GM04504 (cell line): ENCODE results near the gene TMPRSS15.

Experiments used
- DNase-seq: peaks from one replicate; pipeline ENCODE4 v3.0.0-alpha.2; 2012; ENCODE audit warnings: low read depth

TMPRSS15 gene

GRCh38 chr21:18349468-18349867, 54.1 kb downstream of the TMPRSS15 start:
- no peak for DNase-seq

- DNase-seq, result no peak
Measured at GRCh38 chr21:18340387-18340942, 63.1 kb downstream of the TMPRSS15 start.

DNA sequence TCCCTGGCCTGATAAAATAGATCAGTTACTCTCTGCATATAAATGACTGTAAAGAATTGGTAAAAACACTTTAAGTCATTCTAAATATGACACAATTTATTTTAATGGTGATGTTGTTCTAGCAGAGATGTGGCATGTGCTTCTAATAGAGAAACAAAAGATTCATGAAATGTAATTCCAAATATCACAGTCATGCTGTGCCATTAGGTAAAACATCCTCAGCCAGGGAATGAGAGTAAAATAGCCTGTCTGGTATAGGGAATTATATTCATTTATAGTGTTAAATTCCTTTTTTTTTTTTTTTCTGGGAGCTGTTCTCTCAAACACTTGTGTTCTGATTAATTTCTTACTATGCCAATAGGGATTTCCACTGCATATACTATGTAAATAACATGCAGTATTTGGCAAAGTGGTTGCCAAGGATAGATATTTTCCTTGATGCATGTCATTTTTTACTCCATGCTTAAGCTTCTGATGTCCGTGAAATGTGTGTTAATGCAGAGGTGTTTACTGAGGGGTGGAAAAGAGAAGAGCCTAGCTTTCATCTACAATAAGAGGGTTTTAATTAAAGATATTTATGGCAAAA, 67.8 kb downstream of the TMPRSS15 start:
- DNase-seq, result no peak

DNA sequence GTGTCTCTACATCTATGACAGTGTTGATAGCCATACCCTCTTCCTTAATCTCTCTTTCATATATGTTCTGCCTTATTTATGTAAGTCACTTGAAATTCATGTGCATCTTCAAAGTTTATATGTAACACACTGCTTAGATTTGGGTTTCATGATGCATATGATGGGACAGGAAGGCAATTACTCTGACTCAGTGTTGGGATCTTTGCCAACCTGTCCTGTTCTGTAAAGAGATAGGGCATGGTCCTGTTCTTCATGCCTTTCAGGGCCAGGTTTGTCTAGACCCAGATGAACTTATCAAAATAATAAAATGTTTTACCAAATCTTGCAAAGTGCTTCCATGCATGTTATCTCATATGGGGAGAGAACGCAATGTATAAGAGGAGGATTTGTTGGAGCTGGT, 69.5 kb downstream of the TMPRSS15 start:
- DNase-seq, result no peak

DNA sequence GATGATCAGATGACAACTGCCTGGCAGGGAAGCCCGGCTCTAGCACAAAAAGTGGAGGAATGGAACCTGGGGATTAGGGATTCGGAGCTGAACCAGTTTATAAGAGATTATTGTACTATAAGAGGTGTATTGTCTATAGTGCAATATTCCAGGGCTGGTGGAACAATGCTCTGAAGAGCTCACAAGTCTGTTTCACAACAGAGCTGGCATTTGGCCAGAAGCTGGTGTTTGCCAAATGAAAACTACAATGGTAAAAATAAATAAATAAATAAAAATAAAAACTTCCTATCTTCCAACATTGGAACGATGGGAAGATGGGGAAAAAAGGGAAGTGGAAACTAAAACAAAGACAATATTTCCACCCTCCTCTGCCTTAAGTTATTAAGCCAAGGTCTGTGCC, 85.4 kb downstream of the TMPRSS15 start:
- DNase-seq, result no peak

DNA sequence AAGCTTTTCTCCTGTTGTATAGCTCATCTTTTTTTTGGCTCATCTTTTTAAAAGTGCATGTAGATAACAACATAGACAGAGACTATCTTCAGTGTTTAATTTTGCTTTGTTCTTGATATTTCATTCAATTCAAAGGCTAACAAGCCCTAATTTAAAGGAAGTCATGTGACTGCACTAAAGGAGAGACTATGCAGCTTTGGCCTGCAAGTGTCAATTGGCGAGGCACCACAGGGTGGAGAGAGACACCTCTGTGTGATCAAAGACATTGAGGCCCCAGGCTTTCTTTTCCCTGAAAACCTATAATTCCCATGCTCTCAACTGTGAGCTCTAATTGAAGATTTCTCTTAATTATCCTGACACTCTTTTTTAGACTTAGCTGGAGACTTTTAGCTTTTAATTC, 105.4 kb downstream of the TMPRSS15 start:
- DNase-seq, result no peak

GRCh38 chr21:18294100-18294499, 109.5 kb downstream of the TMPRSS15 start:
- DNase-seq, result no peak

- no peak for DNase-seq
Measured at GRCh38 chr21:18289876-18290275, 113.7 kb downstream of the TMPRSS15 start.

GRCh38 chr21:18285379-18285778, 118.2 kb downstream of the TMPRSS15 start:
- no peak for DNase-seq

- DNase-seq, result no peak
Measured at GRCh38 chr21:18275781-18276180, 127.8 kb downstream of the TMPRSS15 start.

- DNase-seq, result no peak
Measured at GRCh38 chr21:18274370-18274769, 129.2 kb downstream of the TMPRSS15 start.

DNA sequence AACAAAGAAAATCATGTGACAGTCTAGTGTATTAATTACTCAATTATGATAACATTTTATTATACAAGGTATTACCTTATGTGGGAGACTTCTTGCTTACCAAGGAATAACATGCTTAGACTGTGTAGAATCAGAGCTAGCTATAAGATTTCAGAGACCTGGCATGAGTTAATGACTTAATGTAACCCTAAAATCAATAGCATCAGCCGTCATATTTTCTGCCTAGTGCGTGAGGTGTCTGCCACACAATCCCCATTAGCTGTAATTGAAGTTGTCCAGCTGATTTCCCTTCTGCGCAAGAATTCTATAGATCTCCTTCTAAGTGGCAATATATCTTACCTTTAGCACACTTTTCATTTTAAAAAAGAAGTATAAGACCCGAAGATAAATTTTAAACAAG, 130.2 kb downstream of the TMPRSS15 start:
- DNase-seq, result no peak

DNA sequence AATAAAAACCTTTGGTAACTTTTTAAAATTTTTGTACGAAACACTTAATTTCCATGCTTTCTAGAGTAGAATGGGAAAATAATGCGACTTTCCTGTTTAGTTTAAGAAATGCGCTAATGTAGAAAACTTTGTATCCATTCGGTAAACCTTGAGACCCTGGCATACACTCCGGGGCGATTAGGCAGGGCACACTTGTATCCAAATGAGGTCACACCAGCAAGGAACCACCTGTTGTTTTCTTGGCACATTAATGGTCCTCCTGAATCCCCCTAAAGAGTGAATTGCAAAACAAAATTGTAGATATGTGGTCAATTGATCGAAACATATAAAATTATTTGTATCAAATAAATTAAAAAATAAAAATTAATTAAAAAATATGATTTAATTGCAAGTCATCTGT, 133.7 kb downstream of the TMPRSS15 start:
- DNase-seq, result no peak

DNA sequence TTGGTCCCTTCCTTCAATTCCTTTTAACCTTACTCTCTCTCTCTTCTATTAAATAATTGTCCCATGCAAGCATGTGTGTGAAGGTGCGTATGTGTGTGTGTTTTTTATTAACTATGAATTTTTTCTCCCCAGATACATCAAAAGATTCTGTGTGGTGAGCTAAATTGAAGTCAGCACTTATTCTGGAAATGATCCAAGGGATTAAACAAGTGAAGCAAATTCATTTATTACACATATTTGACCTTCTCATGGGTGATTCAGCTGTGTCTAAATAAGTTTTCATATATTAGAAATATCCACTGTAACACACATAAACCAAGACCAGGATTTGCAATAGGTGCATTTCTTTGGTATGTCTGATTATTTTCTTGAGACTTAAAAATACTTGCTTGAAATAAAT, 134.7 kb downstream of the TMPRSS15 start:
- no peak for DNase-seq

DNA sequence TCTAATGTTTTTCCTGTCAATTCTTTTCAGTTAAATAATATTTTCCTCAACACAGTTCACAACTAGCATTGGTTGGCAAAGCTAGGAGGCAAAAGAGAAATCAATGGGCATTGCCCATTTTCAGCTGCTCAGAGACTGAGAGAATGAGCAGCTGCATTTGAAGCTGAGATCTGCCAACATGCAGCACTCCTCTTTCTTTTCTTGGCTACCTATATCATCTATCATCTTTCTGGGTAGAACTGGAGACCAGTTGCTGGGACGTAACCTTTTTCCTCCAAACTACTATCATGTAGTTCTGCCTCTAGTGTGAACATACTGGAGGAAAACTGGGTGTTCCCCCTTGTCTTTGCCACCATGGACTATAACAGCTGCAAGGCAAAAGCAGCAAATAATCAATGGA, 136.1 kb downstream of the TMPRSS15 start:
- no peak for DNase-seq

- DNase-seq, result no peak
Measured at GRCh38 chr21:18265944-18266343, 137.6 kb downstream of the TMPRSS15 start.

GRCh38 chr21:18253799-18254198, 149.8 kb downstream of the TMPRSS15 start:
- no peak for DNase-seq

GRCh38 chr21:18253221-18253620, 150.4 kb downstream of the TMPRSS15 start:
- no peak for DNase-seq

GRCh38 chr21:18252680-18253079, 150.9 kb downstream of the TMPRSS15 start:
- no peak for DNase-seq

DNA sequence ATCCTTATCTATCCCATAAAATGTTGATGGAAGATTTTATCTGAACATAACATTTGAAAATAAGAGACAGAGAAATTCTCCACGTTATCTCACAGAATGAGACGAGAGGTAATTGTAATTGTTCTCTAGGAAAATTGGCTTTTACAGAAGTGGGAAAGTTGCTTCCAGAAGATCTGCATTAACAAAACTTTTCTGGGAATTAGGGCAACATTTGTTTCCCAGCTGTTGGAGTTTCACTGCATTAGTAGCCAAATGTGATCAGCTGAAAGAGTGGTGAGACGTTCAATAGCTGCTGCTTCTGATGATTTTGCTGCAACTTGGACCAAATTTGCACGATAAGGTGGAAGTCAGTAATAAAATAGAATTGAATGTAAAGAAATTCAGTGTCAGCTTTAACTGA, 151.3 kb downstream of the TMPRSS15 start:
- no peak for DNase-seq

- no peak for DNase-seq
Measured at GRCh38 chr21:18251065-18251464, 152.5 kb downstream of the TMPRSS15 start.

DNA sequence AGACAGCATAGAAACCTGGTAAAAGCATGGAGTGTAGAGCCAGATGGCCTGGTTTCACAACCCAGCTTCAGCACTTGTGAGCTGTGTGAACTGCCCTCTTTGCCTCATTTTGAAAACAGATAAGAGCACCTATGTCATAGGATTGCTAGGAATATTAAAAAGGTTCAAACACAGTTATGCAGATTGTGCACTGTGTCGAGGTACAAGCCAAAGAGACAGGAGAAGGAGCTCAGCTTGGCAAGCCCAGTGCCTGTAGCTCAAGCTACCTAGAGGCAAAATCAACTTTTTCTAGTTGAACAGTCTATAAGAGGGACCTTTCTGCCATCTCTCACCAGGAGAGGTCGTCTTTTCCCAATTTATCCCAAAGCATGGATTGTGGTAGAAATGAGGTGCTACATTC, 153.9 kb downstream of the TMPRSS15 start:
- no peak for DNase-seq

DNA sequence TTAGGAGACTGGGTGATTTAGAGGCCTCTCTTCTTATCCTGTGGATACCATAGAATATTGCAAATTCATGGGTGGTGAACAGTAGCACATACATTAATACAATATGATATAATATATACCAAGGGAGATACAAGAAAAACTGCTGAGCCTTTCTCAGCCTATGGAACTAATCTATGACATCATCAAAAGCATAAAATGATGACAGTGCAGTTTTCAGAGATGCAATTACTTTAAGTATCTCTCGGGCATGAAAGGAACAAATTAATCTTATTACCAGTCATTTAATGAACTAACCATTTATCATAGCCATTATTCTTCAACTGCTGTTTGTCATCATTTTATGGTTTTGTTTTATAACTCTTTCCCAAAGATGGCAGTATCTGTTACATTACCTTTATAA, 155.4 kb downstream of the TMPRSS15 start:
- no peak for DNase-seq

DNA sequence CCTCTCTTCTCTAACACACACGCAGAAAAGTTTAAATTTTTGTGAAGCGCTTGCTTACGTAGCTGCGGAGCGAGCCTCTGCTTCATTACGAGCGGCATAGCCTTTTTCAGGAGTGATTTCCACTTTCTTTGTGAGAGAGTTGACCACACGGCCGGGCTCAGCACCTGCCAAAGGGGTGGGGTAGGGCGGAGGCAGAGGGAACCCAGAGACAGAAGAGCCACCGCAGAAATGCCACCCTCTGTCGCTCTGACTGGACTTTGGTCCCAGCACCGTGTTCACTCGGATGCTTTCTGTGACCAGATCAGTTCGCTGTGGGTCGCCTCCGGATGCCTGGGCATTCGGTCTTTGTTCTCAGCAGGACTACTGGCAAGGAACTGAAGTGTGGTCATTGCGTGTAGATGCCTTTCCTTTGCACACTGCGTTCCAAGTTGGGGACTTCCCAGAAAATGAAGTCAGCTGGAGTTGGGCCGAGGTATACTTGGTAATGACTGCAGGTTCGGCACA, 158.1 kb downstream of the TMPRSS15 start:
- no peak for DNase-seq
